ENCODE data around the gene RGL4. TPM values are rescaled to one million over a fixed set of nuclear protein-coding genes. Genes with fewer than 3 reads are reported as not detected.
"Not testable (repeated sequence)": the region's sequence is repeated elsewhere in the genome, so short reads cannot be mapped to it uniquely, and the experiment has no call there.

RGL4 gene
- under 1 TPM in 1 of 4 donors, not detected in 3; 0.27 TPM for total RNA-seq

GRCh38 chr22:23690713-23691112 lies at the start of gene RGL4:
TSS of gene RGL4 (plus strand) at chr22:23691013. CDS start at chr22:23692031, 1,018 bp downstream.
- ATAC-seq = no peak
- H3K27me3 ChIP-seq = no peaks in the 10 kb centered on the region
- H3K36me3 ChIP-seq = peaks cover 0 to 65% of the 10 kb centered on the region in 2 donors
- peaks cover 0 to 13% (median 5%) of the 10 kb centered on the region in 3 donors for H3K4me1 ChIP-seq
- H3K9me3 ChIP-seq = no peaks in the 10 kb centered on the region
- no peak within 1 kb of the TSS for H3K27ac ChIP-seq
- H3K4me3 ChIP-seq = no peak within 1 kb of the TSS
- 95% methylated on average over 3 of the region's 5 CpGs; no CpG with 5 or more reads in 1 of the 2 donors for WGBS, 2 donors (ENCODE audit: low coverage in 1 of 2)
- TF ChIP-seq POLR2AphosphoS5 (IDR thresholded peaks at IDR 0.05) = no peak
- no peak for TF ChIP-seq EP300 (IDR thresholded peaks at IDR 0.05)
- no peak for TF ChIP-seq POLR2A (IDR thresholded peaks at IDR 0.05)
- no peak for TF ChIP-seq CTCF (IDR thresholded peaks at IDR 0.05)

GRCh38 chr22:23646526-23646925 lies 44.3 kb upstream of the RGL4 start:
- not testable (repeated sequence) for ATAC-seq, H3K27me3 ChIP-seq, H3K4me3 ChIP-seq, H3K4me1 ChIP-seq, H3K27ac ChIP-seq, H3K9me3 ChIP-seq
- 88 to 98% methylated on average over 6 to 7 of the region's 7 CpGs for WGBS, 2 donors (ENCODE audit: low coverage in 1 of 2)
- H3K36me3 ChIP-seq = peaks cover 0 to 10% of the 10 kb centered on the region in 2 donors

- no peak overlapping the region for H3K4me3 ChIP-seq
- peaks cover 0 to 30% of the 10 kb centered on the region in 2 donors for H3K36me3 ChIP-seq
- no peak for TF ChIP-seq EP300 (IDR thresholded peaks at IDR 0.05)
- no peak for TF ChIP-seq POLR2A (IDR thresholded peaks at IDR 0.05)
- no peak for TF ChIP-seq CTCF (IDR thresholded peaks at IDR 0.05)
- no peak for TF ChIP-seq POLR2AphosphoS5 (IDR thresholded peaks at IDR 0.05)
- peak; percentile 13 for ATAC-seq
- no peaks in the 10 kb centered on the region for H3K27me3 ChIP-seq
- 93% methylated on average over 9 of the region's 18 CpGs; no CpG with 5 or more reads in 1 of the 2 donors for WGBS, 2 donors (ENCODE audit: low coverage in 1 of 2)
- no peak overlapping the region for H3K27ac ChIP-seq
- no peaks in the 10 kb centered on the region for H3K9me3 ChIP-seq
- H3K4me1 ChIP-seq = no peaks in the 10 kb centered on the region
Observed at GRCh38 chr22:23649071-23649501, 41.7 kb upstream of the RGL4 start.

GRCh38 chr22:23651676-23652075 lies 39.1 kb upstream of the RGL4 start:
- Histone ChIP-seq H3K27ac (no peak overlapping the region), H3K4me3 (no peak overlapping the region), H3K9me3 (no peaks in the 10 kb centered on the region), H3K4me1 (no peaks in the 10 kb centered on the region), H3K36me3 (peaks cover 0 to 40% of the 10 kb centered on the region in 2 donors), H3K27me3 (no peaks in the 10 kb centered on the region)
- TF ChIP-seq POLR2A (IDR thresholded peaks at IDR 0.05) (no peak), CTCF (IDR thresholded peaks at IDR 0.05) (no peak)
- WGBS, 2 donors (ENCODE audit: low coverage in 1 of 2) = 60 to 100% methylated on average over 2 to 4 of the region's 6 CpGs
- no peak for ATAC-seq

- Histone ChIP-seq H3K9me3 (no peaks in the 10 kb centered on the region), H3K4me3 (no peak overlapping the region), H3K27me3 (no peaks in the 10 kb centered on the region), H3K4me1 (no peaks in the 10 kb centered on the region), H3K36me3 (peaks cover 0 to 46% of the 10 kb centered on the region in 2 donors), H3K27ac (no peak overlapping the region)
- 90% methylated on average over 2 of the region's 7 CpGs; no CpG with 5 or more reads in 1 of the 2 donors for WGBS, 2 donors (ENCODE audit: low coverage in 1 of 2)
- no peak for TF ChIP-seq POLR2AphosphoS5 (IDR thresholded peaks at IDR 0.05)
- no peak for TF ChIP-seq CTCF (IDR thresholded peaks at IDR 0.05)
- TF ChIP-seq POLR2A (IDR thresholded peaks at IDR 0.05) = no peak
- no peak for TF ChIP-seq EP300 (IDR thresholded peaks at IDR 0.05)
- no peak for ATAC-seq
Observed at GRCh38 chr22:23652286-23652685, 38.5 kb upstream of the RGL4 start.
